ENCODE data around the gene SHANK2.

The SHANK2 gene

DNA sequence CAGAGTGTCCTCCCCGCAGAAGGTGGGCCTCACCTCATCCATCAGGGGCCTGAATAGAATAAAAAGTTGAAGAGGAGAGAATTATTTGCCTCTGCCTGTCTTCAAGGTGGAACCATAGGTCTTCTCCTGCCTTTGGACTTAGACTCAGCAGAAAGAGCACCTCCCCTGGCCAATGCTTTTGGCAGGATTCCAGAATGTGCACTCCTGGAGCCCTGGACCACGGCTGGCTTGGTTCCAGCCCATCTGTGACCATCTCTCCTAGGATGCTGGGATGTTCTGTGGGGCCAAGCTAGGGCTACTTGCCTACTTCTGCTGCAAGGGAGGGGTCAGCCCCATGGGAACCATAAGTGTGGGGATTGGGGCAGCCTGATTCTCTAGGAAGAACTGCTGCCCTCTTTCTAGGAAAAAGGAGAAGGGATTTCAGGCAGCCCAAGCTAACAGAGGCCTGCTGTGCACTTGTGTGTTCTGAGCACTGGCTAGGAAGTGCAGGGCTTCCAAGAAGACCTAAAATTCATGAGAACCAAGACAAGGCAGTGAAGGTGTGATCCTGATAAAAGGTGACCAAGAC is 32.2 kb upstream of the SHANK2 start:
- H3K4me3 ChIP-seq = no peak overlapping the region
- peak in 1 of 2 donors; percentile 25 for DNase-seq
- no peaks in the 10 kb centered on the region for H3K36me3 ChIP-seq
- intact Hi-C loops (cut with DNase I; ENCODE audit: low total_unique reads) = no loop called here
- H3K27ac ChIP-seq = no peak overlapping the region
- H3K9me3 ChIP-seq = no peaks in the 10 kb centered on the region
- peaks cover 0 to 39% of the 10 kb centered on the region in 2 donors for H3K27me3 ChIP-seq
- TF ChIP-seq, protein P1, sequence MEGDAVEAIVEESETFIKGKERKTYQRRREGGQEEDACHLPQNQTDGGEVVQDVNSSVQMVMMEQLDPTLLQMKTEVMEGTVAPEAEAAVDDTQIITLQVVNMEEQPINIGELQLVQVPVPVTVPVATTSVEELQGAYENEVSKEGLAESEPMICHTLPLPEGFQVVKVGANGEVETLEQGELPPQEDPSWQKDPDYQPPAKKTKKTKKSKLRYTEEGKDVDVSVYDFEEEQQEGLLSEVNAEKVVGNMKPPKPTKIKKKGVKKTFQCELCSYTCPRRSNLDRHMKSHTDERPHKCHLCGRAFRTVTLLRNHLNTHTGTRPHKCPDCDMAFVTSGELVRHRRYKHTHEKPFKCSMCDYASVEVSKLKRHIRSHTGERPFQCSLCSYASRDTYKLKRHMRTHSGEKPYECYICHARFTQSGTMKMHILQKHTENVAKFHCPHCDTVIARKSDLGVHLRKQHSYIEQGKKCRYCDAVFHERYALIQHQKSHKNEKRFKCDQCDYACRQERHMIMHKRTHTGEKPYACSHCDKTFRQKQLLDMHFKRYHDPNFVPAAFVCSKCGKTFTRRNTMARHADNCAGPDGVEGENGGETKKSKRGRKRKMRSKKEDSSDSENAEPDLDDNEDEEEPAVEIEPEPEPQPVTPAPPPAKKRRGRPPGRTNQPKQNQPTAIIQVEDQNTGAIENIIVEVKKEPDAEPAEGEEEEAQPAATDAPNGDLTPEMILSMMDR (IDR thresholded peaks at IDR 0.05) = no peak
- H3K4me1 ChIP-seq = peaks cover 0 to 15% (median 8%) of the 10 kb centered on the region in 4 donors

DNA sequence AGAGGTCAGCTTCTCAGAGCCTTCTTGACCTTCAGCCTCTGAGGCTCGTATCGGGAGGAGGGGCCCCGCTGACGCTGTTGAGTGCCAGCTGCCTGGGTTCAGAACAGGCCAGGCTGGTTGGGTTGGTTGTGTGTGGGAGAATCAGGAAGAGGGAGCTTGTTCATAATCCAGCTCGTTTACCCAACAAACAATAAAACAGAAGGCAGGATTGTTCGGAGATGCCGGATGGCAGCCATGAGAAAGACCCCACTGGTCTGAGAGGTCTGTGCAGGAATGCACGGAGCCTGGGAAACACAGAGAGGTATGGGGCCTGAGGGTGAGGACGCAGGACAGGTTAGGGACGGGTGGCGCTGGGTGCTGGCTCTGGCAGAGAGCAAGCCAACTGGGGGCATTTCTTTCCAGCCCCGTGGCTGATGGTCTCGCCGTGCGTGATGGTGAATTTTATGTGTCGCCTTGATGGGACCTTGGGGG is 31.6 kb upstream of the SHANK2 start:
- Histone ChIP-seq H3K36me3 (no peaks in the 10 kb centered on the region), H3K27me3 (peaks cover 0 to 39% of the 10 kb centered on the region in 2 donors), H3K9me3 (no peaks in the 10 kb centered on the region), H3K4me1 (peaks cover 0 to 15% (median 8%) of the 10 kb centered on the region in 4 donors), H3K27ac (no peak overlapping the region), H3K4me3 (no peak overlapping the region)
- intact Hi-C loops (cut with DNase I; ENCODE audit: low total_unique reads) = no loop called here
- peak in 1 of 2 donors; percentile 20 for DNase-seq
- TF ChIP-seq, protein P1 (IDR thresholded peaks at IDR 0.05) = no peak

DNA sequence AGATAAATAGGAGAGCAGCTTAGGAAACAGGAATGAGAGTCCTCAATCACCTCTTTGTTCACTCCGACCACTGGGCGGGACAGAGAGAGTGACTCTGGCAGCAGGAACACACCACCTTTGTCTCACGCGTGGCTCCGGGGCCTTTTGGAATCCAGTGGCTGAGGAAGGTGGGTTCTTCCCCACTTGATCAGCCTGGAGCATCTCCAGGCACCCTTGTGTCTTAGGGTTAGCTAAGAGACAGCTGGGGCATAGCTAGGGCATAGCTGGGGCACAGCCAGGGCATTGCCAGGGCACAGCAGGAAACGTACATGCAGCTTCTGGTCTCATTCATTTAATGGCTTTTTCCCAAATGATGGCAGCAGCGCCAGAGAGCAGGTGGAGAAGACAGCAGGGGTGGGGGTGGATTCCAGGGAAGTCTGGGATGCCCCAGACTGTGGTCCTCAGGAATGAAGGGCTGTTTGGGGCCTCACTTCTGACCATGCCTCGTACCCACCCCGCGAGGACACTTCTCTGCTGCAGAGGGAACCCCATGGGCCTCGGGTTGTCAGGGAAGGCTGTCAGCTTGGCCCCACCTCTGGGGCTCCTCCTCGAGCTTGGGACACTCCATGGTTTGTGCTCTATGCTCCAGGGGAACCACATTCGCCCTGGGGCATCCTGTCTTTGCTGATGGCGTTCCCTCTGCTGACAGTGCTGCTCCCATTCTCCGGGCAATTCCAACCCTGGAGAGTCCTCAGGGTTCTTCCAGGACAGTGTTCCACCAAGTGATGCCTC is 30.4 kb upstream of the SHANK2 start:
- peaks cover 0 to 39% of the 10 kb centered on the region in 2 donors for H3K27me3 ChIP-seq
- no peak overlapping the region for H3K27ac ChIP-seq
- H3K36me3 ChIP-seq = no peaks in the 10 kb centered on the region
- DNase-seq = no peak
- TF ChIP-seq, protein P1 (IDR thresholded peaks at IDR 0.05) = no peak
- peaks cover 0 to 15% (median 8%) of the 10 kb centered on the region in 4 donors for H3K4me1 ChIP-seq
- no peak overlapping the region for H3K4me3 ChIP-seq
- no peaks in the 10 kb centered on the region for H3K9me3 ChIP-seq
- intact Hi-C loops (cut with DNase I; ENCODE audit: low total_unique reads) = no loop called here

DNA sequence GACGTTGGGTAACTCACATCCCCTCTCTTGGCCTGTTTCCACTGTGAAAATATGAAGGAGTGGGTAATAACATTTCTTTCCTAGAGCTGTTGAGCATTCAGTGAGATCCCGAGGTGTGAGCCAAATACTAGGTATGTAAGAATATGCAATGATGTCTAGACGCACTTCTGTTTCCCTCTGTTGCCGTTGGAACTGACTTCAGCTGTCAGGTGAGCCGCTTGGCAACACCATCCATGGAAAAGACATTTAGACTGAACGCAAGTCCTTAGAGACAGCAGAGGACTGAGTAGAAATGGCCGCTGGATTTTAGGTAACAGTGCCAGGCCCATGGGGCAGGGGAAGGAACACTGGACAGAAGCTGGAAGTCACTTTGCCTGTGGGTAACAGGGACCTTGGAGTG is 29.5 kb upstream of the SHANK2 start:
- H3K27ac ChIP-seq = no peak overlapping the region
- H3K4me1 ChIP-seq = peaks cover 0 to 8% (median 3%) of the 10 kb centered on the region in 4 donors
- TF ChIP-seq, protein P1 (IDR thresholded peaks at IDR 0.05) = no peak
- DNase-seq = peak in 1 of 2 donors; percentile 5
- H3K9me3 ChIP-seq = no peaks in the 10 kb centered on the region
- H3K4me3 ChIP-seq = no peak overlapping the region
- H3K36me3 ChIP-seq = no peaks in the 10 kb centered on the region
- intact Hi-C loops (cut with DNase I; ENCODE audit: low total_unique reads) = no loop called here
- H3K27me3 ChIP-seq = peaks cover 0 to 39% of the 10 kb centered on the region in 2 donors

DNA sequence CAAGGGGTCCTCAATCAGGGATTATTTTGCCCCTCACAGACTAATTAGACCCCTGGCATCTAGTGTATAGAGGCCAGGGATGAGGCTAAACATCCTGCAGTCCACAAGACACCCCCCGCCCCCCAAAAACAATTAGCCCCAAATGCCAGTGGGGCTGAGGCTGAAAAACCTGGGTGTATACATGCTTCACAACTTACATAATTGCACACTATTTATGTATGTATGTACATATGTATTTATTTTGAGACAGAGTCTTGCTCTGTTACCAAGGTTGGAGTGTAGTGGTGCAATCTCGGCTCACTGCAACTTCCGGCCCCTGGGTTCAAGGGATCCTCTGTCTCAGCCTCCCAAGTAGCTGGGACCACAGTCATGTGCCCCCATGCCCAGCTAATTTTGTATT is 28.8 kb upstream of the SHANK2 start:
- intact Hi-C loops (cut with DNase I; ENCODE audit: low total_unique reads) = no loop called here
- H3K9me3 ChIP-seq = no peaks in the 10 kb centered on the region
- no peaks in the 10 kb centered on the region for H3K36me3 ChIP-seq
- peaks cover 0 to 39% of the 10 kb centered on the region in 2 donors for H3K27me3 ChIP-seq
- H3K27ac ChIP-seq = no peak overlapping the region
- TF ChIP-seq, protein P1 (IDR thresholded peaks at IDR 0.05) = no peak
- no peak overlapping the region for H3K4me3 ChIP-seq
- peaks cover 0 to 4% (median 0%) of the 10 kb centered on the region in 4 donors for H3K4me1 ChIP-seq
- no peak for DNase-seq

All from tibial artery (tissue), 4 donors.